HCT116 (cell line): ENCODE data around the gene DYNLT3. TPM values are rescaled to one million over a fixed set of nuclear protein-coding genes. Genes with fewer than 3 reads are reported as not detected.

Experiments used
- ATAC-seq: fragments of 200-7000 bp; cut with Tn5 transposase; 2 replicates; pipeline ENCODE4 v1.9.1; 2020; ENCODE audit warnings: mild to moderate bottlenecking, moderate library complexity
- BruUV-seq: library from RNA; stranded (reverse); fragments of 400-500 nt; replicated peaks from 2 replicates; lab custom pipeline; 2021; lab: Mats Ljungman, UMichigan
- CTCF ChIA-PET: fragments of 300-600 bp; sonication (Branson Sonifier 250); formaldehyde crosslinking; loops from one replicate; lab custom pipeline; 2021; ENCODE audit warnings: antibody characterized with exemption; lab: Charles Lee
- POLR2A ChIA-PET: fragments of 300-600, 350-600 bp; sonication (Branson Sonifier 250); formaldehyde crosslinking; loops from one replicate; lab custom pipeline; 2021; ENCODE audit warnings: antibody characterized with exemption; lab: Charles Lee
- RAD21 ChIA-PET, 2 experiments: fragments of 300-600 bp; sonication (Branson Sonifier 250); formaldehyde crosslinking; loops; one replicate each; lab custom pipeline; 2023; ENCODE audit warnings: low total read pairs in 2 of 2; ENCODE audit not compliant: uncharacterized antibody in 2 of 2, unreplicated experiment in 2 of 2, low non-redundant PET in 1 of 2; lab: Charles Lee
- DNase-seq: peaks from one replicate; pipeline ENCODE4 v3.0.0-alpha.2; 2010; ENCODE audit warnings: low read depth, low spot score
- H2AFZ ChIP-seq: fragments of 200-600 bp; shearing (Covaris generic), sonication (generic); 2 replicates; pipeline ENCODE4 v1.6.1; 2017; ENCODE audit warnings: low read depth, mixed run types, mixed read lengths, antibody characterized with exemption, low read length; ENCODE audit not compliant: poor library complexity, severe bottlenecking
- H3K27ac ChIP-seq: 2 replicates; pipeline ENCODE4 v1.5.1; 2012; ENCODE audit warnings: low read depth, low read length
- H3K27me3 ChIP-seq: fragments of 200-600 bp; sonication (generic); 2 replicates; pipeline ENCODE4 v1.6.1; 2016; ENCODE audit warnings: mixed run types, low read length, mixed read lengths; ENCODE audit not compliant: insufficient read depth
- H3K36me3 ChIP-seq, 2 experiments: fragments of 200-500 bp in 1 of 2; fragments of 200-600 bp in 1 of 2; sonication (Bioruptor generic) in 1 of 2; sonication (generic) in 1 of 2; 2 replicates each; pipeline versions ENCODE4 v1.5.1 to v1.6.1; 2014 to 2016; ENCODE audit warnings: low read length in 2 of 2, inconsistent platforms in 1 of 2, mixed read lengths in 1 of 2, mixed run types in 1 of 2; ENCODE audit not compliant: insufficient read depth in 2 of 2, control insufficient read depth in 1 of 2
- H3K4me1 ChIP-seq, 2 experiments: fragments of 200-600 bp in 1 of 2; sonication (generic) in 1 of 2; 2 replicates each; pipeline versions ENCODE4 v1.5.1 to v1.6.1; 2012 to 2017; ENCODE audit warnings: low read length in 2 of 2, inconsistent platforms in 1 of 2, mild to moderate bottlenecking in 1 of 2, mixed read lengths in 1 of 2, mixed run types in 1 of 2, moderate library complexity in 1 of 2; ENCODE audit not compliant: insufficient read depth in 2 of 2, control insufficient read depth in 1 of 2
- H3K4me2 ChIP-seq: fragments of 200-600 bp; sonication (generic); 2 replicates; pipeline ENCODE4 v1.6.1; 2017; ENCODE audit warnings: mixed run types, low read length, mixed read lengths
- H3K4me3 ChIP-seq, 2 experiments: fragments of 200-600 bp in 1 of 2; sonication (generic) in 1 of 2; replicated peaks in 1 of 2; 2 replicates each; pipeline ENCODE4 v1.5.1; 2011 to 2016; ENCODE audit warnings: low read length in 2 of 2, control low read depth in 1 of 2, low read depth in 1 of 2, mild to moderate bottlenecking in 1 of 2, mixed read lengths in 1 of 2, mixed run types in 1 of 2
- H3K79me2 ChIP-seq: fragments of 200-600 bp; sonication (generic); 2 replicates; pipeline ENCODE4 v1.6.1; 2017; ENCODE audit warnings: mild to moderate bottlenecking, mixed run types, low read length, moderate library complexity, mixed read lengths; ENCODE audit not compliant: insufficient read depth
- H3K9ac ChIP-seq: fragments of 200-600 bp; sonication (generic); 2 replicates; pipeline ENCODE4 v1.6.1; 2016; ENCODE audit warnings: low read length, mixed read lengths
- H3K9me2 ChIP-seq: fragments of 200-600 bp; sonication (generic), shearing (Covaris generic); 2 replicates; pipeline ENCODE4 v1.6.1; 2017; ENCODE audit warnings: mixed run types, mild to moderate bottlenecking, moderate library complexity; ENCODE audit not compliant: insufficient read depth
- H3K9me3 ChIP-seq, 2 experiments: fragments of 200-500 bp in 1 of 2; fragments of 200-600 bp in 1 of 2; sonication (Bioruptor generic) in 1 of 2; sonication (generic) in 1 of 2; 2 replicates each; pipeline ENCODE4 v1.6.1; 2014 to 2017; ENCODE audit warnings: low read length in 2 of 2, mixed read lengths in 2 of 2, inconsistent platforms in 1 of 2, low read depth in 1 of 2, mild to moderate bottlenecking in 1 of 2, mixed run types in 1 of 2, moderate library complexity in 1 of 2; ENCODE audit not compliant: control insufficient read depth in 1 of 2, insufficient read depth in 1 of 2
- H4K20me1 ChIP-seq: fragments of 200-600 bp; sonication (generic), shearing (Covaris generic); 2 replicates; pipeline ENCODE4 v1.6.1; 2017; ENCODE audit warnings: mixed run types, mild to moderate bottlenecking, moderate library complexity; ENCODE audit not compliant: insufficient read depth
- CBX3 ChIP-seq: IDR thresholded peaks from 2 replicates; pipeline ENCODE4 v1.6.1; 2012; ENCODE audit warnings: low read depth
- CEBPB ChIP-seq: IDR thresholded peaks from 2 replicates; pipeline ENCODE4 v1.6.1; 2012; ENCODE audit warnings: low read depth
- ELF1 ChIP-seq: IDR thresholded peaks from 2 replicates; pipeline ENCODE4 v1.6.1; 2012; ENCODE audit warnings: low read depth, borderline replicate concordance
- EZH2phosphoT487 ChIP-seq: fragments of 200-600 bp; IDR thresholded peaks from 2 replicates; pipeline ENCODE4 v1.6.1; 2018; ENCODE audit warnings: antibody characterized with exemption, borderline replicate concordance
- FOSL1 ChIP-seq: IDR thresholded peaks from 2 replicates; pipeline ENCODE4 v1.6.1; 2012; ENCODE audit warnings: low read depth
- POLR2A ChIP-seq: IDR thresholded peaks from 2 replicates; pipeline ENCODE4 v1.7.0; 2011; ENCODE audit warnings: borderline replicate concordance; ENCODE audit not compliant: insufficient read depth, insufficient read length; ENCODE audit errors: extremely low read depth
- SIN3A ChIP-seq: IDR thresholded peaks from 2 replicates; pipeline ENCODE4 v1.6.1; 2012; ENCODE audit warnings: low read depth
- YY1 ChIP-seq: IDR thresholded peaks from 2 replicates; pipeline ENCODE4 v1.6.1; 2011; ENCODE audit warnings: low read length, low read depth, moderate library complexity, mild to moderate bottlenecking; ENCODE audit not compliant: insufficient replicate concordance; ENCODE audit errors: extremely low read depth
- ZFX ChIP-seq: fragments of 450-650 bp; IDR thresholded peaks from 2 replicates; pipeline ENCODE4 v1.6.1; 2017
- intact Hi-C: fragments of 100-400 bp; cut with micrococcal nuclease; formaldehyde crosslinking; loops from 2 replicates; pipeline ENCODE4 v1.10.0; 2022
- total RNA-seq: library from RNA; stranded (reverse); gene quantifications from one replicate; pipeline ENCODE4 v1.2.1, GENCODE V29; 2021; ENCODE audit not compliant: unreplicated experiment
- TF ChIP-seq, protein P1 (sequence below): IDR thresholded peaks from 2 replicates; pipeline ENCODE4 v1.6.1; 2011; ENCODE audit warnings: mild to moderate bottlenecking, low read length, moderate library complexity; ENCODE audit not compliant: insufficient replicate concordance; ENCODE audit errors: extremely low read depth
- TF ChIP-seq, protein P2 (sequence below): IDR thresholded peaks from 2 replicates; pipeline ENCODE4 v1.6.1; 2012
- TF ChIP-seq, protein P3 (sequence below): IDR thresholded peaks from 2 replicates; pipeline ENCODE4 v1.6.1; 2012; ENCODE audit warnings: low read depth

DYNLT3 gene
- total RNA-seq, 1 experiment from 2014 or later, result 20.9 TPM

DNA sequence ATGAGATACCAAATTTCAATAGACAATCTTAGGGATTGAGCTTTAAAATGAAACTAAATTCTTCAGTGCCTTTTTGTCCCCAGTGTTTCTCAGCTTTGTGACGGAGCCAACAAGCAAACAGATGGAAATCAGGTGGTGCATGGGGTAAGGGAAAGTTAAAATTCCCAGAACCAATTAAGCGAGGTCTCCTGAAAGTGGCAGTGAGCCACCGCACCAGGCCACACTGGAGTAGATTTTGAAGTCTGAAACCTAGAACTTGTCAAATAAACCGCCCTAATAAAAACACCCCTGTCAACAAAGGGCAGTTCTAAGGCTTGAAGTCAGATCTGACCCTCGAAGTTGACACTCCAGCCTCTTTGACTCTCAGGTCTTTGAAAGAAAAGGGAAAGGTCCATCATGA, 40.6 kb upstream of the DYNLT3 start:
- no peak overlapping the region for H3K27ac ChIP-seq
- intact Hi-C loops, result no loop called here
- H2AFZ ChIP-seq, result no peak overlapping the region
- H4K20me1 ChIP-seq, result no peaks in the 10 kb centered on the region
- H3K4me2 ChIP-seq, result no peak overlapping the region
- BruUV-seq, result no TSS peak
- TF ChIP-seq ZFX, result no peak
- TF ChIP-seq, protein P1, sequence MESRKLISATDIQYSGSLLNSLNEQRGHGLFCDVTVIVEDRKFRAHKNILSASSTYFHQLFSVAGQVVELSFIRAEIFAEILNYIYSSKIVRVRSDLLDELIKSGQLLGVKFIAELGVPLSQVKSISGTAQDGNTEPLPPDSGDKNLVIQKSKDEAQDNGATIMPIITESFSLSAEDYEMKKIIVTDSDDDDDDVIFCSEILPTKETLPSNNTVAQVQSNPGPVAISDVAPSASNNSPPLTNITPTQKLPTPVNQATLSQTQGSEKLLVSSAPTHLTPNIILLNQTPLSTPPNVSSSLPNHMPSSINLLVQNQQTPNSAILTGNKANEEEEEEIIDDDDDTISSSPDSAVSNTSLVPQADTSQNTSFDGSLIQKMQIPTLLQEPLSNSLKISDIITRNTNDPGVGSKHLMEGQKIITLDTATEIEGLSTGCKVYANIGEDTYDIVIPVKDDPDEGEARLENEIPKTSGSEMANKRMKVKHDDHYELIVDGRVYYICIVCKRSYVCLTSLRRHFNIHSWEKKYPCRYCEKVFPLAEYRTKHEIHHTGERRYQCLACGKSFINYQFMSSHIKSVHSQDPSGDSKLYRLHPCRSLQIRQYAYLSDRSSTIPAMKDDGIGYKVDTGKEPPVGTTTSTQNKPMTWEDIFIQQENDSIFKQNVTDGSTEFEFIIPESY, result no peak
- TF ChIP-seq, all 23 proteins: peak for 0
- no peak overlapping the region for H3K9ac ChIP-seq
- H3K79me2 ChIP-seq, result no peaks in the 10 kb centered on the region
- ChIA-PET POLR2A (no interaction called here), CTCF (no interaction called here), RAD21 (no interaction called here)
- H3K27me3 ChIP-seq, result no peaks in the 10 kb centered on the region
- H3K36me3 ChIP-seq, result no peaks in the 10 kb centered on the region
- ATAC-seq (no peak), DNase-seq (no peak)
- no peaks in the 10 kb centered on the region for H3K9me2 ChIP-seq
- H3K4me1 ChIP-seq, result peaks cover 5 to 14% of the 10 kb centered on the region in 2 experiments; a peak in 3 of 4 replicates
- no peak overlapping the region for H3K4me3 ChIP-seq
- H3K9me3 ChIP-seq, result no peaks in the 10 kb centered on the region

DNA sequence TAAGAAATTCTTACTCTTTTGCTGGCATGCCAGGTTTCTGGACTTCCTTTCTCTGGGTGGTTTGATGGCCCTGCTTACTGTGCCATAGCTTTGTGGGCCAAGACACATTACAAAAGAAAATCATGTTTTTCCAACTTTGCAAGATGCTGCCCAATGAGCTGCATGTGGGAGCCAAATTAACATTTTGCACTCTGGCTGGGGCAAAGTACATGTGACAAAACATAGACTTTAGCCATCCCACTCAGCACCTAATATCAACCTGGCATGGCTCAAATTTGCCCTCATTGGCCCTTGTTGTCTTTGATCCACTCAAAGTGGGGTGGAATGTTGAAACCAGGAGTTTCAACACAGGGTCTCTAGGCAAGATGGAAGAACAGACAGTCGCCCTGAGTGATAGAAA, 40.0 kb upstream of the DYNLT3 start:
- Histone ChIP-seq H3K4me2 (no peak overlapping the region), H3K36me3 (no peaks in the 10 kb centered on the region), H3K9me3 (no peaks in the 10 kb centered on the region), H3K9ac (no peak overlapping the region), H3K9me2 (no peaks in the 10 kb centered on the region), H3K4me3 (no peak overlapping the region), H2AFZ (no peak overlapping the region), H4K20me1 (no peaks in the 10 kb centered on the region), H3K4me1 (peaks cover 6 to 18% of the 10 kb centered on the region in 2 experiments; a peak in 3 of 4 replicates), H3K27ac (no peak overlapping the region), H3K79me2 (no peaks in the 10 kb centered on the region), H3K27me3 (no peaks in the 10 kb centered on the region)
- RAD21 ChIA-PET, result no interaction called here
- DNase-seq, result no peak
- CTCF ChIA-PET, result no interaction called here
- no peak for ATAC-seq
- BruUV-seq, result no TSS peak
- TF ChIP-seq ELF1 (no peak), POLR2A (no peak), CBX3 (no peak), CEBPB (no peak), ZFX (no peak), EZH2phosphoT487 (no peak), YY1 (no peak), FOSL1 (no peak), SIN3A (no peak)
- TF ChIP-seq, protein P2, sequence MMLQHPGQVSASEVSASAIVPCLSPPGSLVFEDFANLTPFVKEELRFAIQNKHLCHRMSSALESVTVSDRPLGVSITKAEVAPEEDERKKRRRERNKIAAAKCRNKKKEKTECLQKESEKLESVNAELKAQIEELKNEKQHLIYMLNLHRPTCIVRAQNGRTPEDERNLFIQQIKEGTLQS, result no peak
- TF ChIP-seq, protein P3, sequence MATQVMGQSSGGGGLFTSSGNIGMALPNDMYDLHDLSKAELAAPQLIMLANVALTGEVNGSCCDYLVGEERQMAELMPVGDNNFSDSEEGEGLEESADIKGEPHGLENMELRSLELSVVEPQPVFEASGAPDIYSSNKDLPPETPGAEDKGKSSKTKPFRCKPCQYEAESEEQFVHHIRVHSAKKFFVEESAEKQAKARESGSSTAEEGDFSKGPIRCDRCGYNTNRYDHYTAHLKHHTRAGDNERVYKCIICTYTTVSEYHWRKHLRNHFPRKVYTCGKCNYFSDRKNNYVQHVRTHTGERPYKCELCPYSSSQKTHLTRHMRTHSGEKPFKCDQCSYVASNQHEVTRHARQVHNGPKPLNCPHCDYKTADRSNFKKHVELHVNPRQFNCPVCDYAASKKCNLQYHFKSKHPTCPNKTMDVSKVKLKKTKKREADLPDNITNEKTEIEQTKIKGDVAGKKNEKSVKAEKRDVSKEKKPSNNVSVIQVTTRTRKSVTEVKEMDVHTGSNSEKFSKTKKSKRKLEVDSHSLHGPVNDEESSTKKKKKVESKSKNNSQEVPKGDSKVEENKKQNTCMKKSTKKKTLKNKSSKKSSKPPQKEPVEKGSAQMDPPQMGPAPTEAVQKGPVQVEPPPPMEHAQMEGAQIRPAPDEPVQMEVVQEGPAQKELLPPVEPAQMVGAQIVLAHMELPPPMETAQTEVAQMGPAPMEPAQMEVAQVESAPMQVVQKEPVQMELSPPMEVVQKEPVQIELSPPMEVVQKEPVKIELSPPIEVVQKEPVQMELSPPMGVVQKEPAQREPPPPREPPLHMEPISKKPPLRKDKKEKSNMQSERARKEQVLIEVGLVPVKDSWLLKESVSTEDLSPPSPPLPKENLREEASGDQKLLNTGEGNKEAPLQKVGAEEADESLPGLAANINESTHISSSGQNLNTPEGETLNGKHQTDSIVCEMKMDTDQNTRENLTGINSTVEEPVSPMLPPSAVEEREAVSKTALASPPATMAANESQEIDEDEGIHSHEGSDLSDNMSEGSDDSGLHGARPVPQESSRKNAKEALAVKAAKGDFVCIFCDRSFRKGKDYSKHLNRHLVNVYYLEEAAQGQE, result no peak
- TF ChIP-seq, protein P1, result no peak
- intact Hi-C loops, result no loop called here
- POLR2A ChIA-PET, result no interaction called here
